CD4-positive, alpha-beta T cell treated with Interleukin-12 subunit alpha and Interleukin-12 subunit beta, for 1 hour (primary cell): Measurements from ENCODE around the gene MAML3.

Experiments
- DNase-seq: peaks from one replicate; pipeline ENCODE4 v3.0.0-alpha.2; 2020

Gene MAML3

DNA sequence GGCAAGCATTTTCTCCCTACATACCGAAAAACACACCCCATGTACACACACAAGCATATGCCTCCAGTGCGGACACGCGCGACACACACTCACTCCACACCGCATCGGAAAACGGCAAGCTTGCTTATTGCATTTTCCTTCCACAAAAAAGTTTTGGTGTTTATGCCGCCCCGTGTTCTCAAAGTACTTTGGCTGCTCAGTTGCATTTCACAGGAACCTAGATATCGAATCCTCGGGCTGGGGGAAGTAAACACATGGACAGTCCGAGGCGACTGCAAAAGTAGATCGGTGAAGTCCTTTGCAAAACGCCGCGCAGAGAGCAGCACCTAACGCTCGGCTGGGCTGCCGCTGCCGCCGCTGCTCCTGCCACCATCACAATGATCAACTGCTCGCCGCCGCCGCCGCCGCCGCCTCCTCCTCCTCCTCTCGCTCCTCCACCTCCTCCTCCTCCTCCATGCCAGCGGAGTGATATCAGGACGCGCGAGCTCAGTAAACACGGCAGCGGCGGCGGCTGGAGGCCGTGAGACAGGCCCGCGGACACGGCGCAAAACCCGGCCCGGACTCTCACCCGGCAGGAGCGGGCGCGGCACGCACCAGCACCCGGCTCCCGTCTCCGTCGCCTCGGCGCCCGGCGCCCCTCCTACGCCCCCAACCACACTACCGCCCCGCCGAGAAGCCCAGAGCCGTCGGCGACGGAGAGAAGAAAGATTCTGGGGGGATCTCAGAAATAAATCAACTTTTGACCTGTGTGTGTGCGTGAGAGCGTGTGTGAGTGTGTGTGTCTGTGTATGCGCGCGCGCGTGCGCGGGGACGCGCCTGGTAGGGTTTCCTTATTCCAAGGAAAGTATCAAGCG is at the start of gene MAML3:
MAML3 (minus strand) TSS at position 467 of the 854 bp plus-strand sequence. CDS start 857 bp downstream, outside the sequence.
- peak; percentile 87 for DNase-seq

DNA sequence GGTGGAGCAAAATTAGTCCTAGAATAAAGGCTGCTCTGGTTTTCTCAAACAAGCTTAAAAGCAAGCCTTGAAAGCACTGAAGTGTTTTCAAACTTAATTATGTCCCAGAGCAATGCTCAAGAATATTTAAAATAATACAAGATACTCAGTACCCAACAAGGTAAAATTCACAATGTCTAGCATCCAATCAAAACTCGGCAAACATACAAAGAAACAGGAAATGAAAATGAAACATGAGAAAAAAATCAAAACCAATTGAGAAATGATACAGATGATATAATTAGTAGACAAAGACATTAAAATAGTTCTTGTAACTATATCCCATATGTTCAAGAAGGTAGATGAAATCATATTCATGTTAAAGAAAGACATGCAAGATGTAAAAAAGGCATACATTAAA is 45.0 kb upstream of the MAML3 start:
- no peak for DNase-seq

DNA sequence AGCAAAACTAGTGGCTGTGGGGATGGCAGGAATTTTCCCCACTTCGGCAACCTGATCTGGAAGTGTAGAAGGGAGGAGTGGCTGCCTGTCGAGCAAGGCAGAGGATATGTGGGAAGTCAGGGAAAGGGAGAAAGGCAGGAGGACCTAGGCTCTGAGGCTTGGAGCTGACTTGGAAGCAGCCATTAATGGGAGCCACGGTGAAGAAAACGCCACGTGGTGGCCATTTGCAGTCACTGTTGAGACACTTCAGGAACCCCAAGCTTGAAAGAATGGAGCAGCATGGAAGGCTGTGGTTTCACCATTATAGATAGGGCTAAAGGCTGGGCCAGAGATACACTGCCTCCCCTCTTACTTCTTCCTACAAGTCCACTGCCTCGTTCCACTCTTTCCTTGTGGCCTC is 41.8 kb upstream of the MAML3 start:
- DNase-seq: no peak

DNA sequence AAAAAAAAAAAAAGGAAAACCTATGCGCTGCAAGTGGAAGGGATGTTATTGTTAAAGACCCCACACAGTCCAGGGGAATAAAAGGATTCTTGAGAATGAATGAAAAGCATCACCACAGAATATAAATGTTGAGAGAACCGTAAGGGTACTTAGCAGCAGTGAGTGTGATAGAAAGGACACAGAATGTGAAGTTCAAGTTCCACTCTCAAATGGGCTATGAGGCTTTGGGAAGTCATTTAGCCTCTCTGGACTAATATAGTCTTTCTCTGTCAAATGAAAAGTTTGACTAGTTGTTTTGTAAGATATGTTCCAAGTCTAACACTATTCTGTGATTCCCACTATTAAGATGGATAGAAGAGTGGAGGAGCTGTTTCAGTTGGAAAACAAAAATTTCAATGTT is 35.8 kb upstream of the MAML3 start:
- DNase-seq: no peak

DNA sequence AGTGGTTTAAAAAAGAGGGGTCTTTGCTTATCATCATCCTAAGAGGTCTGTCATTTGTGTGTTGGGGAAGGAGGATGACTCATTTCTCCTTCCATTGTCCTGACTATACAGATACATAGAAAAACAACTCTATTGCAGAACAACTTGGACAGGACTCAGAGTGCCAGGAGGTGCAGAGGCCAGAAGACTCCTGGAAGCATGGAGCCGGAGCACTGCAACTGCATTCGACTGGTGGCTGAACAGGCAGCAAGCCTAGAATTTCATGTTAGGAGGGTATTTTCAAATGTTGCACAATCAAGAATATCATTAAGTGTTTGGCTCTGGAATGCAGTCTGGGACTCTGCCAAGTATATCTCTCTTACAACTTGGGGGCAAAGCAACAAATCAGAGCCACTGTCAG is 35.0 kb upstream of the MAML3 start:
- DNase-seq: no peak

DNA sequence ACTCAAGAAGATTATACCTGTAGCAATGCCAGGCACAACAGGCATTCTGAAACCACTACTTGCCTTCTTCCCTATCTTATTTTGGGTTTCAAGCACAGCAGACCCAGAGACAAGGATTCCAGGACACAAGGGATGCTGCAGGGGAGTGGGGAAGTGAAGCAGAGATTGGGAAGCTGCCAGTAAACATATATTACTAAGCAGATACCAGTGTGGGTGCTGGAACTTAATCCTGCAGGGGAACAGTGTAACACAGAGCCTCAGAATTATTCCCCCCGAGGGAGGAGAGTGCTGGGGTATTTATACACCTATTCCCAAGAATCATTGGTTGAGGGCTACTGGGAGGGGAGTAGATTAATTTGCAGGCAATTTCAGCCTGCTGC is 33.3 kb upstream of the MAML3 start:
- no peak for DNase-seq

DNA sequence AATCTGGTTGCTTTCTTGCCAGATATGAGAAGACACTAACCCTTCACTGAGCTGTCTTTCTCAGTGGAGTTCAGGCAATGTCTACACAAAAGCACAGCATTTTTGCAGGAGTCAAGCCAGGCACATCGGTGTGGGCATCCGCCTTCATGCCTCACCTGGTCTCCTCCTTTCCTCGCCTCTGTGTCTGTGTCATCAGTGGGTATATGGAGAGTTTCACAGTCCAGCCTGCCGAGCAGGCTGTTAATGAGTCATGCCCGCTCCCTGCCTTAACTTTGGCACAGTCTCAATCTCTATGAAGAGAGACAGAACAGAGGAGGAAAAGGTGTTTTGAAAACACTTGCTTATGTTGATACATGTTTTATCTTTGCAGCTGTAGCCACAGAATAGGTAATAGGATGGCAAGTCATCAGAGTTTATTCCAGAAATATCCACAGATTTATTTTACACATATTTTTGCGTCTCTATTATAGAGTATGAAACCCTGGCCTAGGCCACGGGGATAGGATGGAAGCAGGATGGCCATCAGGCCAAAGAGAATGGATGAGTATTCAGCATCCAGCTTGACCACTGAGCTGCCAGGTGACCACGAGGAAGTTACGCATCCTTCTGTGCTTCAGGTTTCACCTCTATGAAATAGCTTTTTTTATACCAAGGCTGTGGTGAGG is 32.8 kb upstream of the MAML3 start:
- DNase-seq: no peak

DNA sequence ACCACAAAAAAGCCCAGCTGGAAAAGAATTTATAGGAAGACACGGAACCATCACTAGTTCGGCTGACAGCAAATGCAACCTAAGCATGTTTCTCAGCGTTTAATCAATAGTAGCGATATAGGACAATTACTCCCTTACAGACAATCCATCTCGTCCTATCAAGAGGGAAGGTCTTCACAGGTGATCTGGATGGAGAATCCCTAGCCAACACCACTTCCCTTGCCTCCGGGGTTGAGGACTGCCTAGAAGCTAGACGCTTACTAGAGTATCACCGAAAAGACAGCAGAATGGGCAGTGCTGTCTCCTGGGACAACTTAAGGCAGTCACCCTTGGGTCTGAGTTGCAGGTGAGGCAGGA is 32.1 kb upstream of the MAML3 start:
- no peak for DNase-seq

DNA sequence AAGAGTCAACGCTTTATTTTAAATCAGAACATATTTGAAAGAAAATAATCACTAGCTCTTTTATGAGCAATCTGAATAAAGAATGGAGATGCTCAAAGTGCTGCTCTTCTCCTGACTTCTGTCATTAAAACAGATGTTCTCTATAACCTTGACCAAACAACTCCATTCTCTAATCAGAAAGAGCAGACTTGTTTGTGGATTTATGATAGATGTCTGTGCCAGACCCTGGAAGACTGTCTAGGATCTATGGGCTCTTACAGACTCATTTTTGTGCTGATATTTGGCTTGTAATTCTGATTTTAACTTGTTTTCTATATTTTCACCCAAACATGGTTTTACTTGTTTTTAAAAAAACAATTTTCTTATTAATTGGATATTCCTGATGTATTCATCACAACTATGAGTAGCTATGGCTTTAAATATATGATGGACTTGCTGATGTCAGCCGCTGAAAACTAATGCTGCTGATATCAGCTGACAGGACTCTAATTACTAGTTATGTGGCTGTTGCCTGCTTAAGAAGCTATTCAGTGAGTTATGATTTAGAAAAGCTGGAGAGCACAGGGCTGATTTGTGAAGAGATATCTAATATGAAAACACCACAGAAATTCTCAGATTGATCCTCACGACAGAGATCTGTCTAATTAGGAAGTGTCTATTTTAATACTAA is 31.6 kb upstream of the MAML3 start:
- DNase-seq: no peak

DNA sequence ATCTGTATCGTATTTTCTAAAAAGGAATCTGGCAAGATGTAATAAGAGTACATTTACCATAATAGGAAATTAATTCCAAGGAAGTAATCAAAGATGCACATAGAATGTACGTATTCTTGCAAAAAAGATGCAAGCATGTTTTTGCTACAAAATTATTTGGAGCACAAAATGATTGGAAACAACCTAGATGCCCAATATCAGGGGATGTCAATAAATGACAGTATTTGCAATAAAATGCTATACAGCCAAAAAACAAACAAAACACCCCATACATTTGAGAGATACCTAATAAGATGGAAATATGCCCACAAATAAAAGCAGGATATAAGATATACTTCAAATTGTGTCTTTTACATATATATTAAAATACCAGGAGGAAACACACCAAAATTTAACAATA is 29.3 kb upstream of the MAML3 start:
- DNase-seq: no peak

DNA sequence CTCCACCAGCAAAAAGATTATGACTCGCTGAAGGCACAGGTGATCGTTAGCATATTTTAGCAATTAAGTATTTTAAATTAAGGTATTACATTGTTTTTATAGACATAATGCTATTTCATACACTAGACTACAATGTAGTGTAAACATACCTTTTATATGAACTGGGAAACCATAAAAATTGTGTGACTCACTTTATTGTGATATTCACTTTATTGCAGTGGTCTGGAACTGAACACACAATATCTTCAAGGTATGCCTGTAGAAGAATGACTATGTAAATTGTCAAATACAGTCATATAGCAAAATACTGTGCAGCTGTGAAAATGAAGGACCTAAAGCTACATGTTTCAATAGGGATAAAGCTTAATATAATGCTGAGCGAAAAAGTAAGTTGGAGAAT is 26.6 kb upstream of the MAML3 start:
- no peak for DNase-seq

DNA sequence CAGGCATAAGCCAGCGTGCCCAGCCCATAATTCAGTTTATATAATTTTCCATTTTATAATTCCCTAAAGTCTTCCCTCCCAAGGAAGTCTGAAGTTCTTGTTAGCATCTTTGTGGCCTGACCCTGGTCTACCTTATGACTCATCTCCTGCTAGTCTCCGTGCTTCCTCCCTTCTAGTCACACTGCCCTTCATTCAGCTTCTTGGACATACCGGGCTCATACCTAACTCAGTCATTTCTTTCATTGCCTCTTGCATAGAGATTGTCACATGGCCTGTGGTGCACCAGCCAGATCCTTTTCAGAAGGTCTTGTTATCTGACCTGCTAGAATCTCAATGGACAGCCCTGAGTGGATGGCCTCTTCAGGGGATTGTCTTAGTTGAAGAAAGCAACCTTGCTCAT is 22.8 kb upstream of the MAML3 start:
- no peak for DNase-seq

DNA sequence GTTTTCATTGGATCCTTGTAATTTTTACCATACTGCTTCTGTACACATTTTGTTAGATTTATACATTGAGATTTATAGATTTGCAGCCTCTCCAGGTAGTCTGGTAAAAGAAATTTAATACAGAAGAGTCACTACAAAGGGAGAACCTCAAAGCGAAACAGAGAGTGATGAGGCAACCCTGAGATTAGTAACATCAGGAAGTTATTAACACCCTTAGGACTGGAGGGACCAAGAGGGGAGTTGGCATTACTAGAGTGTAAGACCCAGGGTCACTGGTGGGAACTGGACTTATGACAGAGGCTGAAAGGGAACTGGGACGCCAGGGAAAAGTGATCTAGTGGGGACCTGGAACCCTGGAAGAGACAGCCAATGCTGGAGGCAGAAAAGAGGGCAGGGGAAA is 20.6 kb upstream of the MAML3 start:
- no peak for DNase-seq

DNA sequence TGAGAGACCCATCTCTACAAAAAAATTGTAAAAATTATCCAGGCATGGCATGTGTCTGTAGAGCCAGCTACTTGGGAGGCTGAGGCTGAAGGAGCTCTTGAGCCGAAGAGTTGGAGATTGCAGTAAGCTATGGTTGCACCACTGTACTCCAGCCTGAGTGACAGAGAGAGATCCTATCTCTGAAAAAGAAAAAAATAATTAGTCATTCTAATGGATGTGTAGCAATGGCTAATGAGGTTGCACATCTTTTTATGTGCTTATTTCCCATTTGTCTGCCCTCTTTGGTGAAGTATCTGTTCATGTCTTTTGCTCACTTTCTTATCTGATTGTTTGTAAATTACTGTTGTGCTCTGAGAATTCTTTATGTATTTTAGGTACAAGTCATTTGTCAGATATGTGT is 19.0 kb upstream of the MAML3 start:
- DNase-seq: no peak

DNA sequence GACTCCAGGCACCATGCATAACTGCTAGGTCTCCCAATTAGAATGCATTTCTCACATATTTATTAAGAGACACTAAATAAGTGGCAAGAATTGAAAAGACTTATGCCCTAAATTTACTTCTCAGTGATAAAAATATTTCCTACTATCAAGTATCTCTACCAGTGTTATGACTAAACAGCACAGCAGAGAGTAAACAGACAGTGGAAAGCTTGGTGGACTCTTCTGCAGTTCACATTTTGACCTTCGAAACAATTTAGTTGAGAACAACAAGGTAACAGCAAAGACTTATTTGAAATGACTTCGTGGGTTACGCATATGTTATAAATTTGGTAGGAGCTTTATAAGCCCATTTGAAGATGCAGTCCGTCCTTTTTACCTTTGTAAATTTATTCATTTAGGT is 16.3 kb upstream of the MAML3 start:
- no peak for DNase-seq

DNA sequence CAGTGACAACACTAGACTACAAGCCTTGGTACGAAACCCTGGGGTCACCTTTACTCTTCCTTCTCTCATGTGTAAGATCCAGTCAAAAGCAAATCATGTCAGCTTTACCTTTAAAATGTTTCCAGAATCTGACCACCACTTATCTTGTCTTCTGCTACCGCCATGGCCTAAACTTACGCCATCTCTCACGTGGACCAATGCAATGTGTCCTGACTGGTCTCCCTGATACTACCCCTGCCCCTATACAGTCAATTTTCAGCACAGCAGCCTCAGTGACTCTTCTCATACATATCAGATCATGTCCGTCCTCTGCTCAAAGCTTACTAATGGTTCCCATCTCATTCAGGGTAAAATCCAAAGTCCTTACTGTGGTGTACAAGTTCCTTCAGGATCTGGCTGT is 15.0 kb upstream of the MAML3 start:
- DNase-seq: no peak

DNA sequence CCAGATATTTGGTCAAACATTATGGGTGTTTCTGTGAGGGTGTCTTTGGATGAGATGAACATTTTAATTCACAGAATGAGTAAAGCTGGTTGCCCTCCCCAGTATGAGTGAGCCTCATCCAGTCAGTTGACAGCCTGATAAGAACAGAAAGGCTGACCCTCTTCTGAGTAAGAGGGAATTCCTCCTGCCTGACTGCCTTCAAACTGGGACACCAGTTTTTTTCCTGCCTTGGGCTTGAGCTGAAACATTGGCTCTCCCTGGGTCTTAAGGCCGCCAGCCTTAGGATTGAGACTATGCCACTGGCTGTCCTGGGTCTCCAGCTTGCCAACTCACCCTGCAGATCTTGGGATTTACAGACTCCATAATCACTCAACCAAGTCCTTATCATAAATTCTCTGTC is 14.5 kb upstream of the MAML3 start:
- no peak for DNase-seq

DNA sequence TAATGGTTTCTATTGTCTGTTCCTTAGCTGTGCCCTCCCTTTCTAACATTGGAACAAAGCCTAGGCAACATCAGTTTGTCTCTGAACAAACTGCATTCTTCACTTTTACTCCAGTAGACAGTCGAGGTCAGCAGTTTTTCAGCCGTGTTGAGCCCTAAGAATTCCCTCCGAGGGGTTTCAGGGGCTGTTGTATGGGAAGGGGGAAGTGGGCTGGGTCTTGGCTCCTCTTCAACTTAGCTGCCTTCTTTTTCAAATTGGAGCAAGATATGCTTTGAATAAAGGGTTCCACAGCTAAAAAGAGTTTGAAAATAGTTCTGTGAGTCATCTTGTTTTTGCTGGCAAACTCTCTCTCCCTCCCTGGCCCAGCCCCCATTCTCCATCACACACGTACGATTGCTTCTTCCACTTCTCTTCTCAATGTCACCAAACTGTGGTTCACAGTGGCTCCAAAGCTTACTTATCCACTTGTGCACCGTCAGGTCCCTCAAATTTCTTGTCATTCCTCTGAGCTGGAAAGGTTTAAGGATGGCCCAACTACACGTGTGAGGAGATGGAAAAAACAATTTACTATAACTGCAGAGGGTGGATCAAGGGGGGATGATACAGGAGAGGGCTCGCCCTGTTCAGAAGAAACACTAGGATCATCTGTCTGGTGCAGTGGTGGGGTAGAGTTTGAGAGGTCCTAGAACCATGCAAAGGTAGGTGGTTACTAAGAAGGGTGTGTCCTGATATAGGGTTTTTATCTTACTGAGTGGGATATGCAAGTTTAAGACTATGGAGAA is 9.2 kb upstream of the MAML3 start:
- DNase-seq: no peak

DNA sequence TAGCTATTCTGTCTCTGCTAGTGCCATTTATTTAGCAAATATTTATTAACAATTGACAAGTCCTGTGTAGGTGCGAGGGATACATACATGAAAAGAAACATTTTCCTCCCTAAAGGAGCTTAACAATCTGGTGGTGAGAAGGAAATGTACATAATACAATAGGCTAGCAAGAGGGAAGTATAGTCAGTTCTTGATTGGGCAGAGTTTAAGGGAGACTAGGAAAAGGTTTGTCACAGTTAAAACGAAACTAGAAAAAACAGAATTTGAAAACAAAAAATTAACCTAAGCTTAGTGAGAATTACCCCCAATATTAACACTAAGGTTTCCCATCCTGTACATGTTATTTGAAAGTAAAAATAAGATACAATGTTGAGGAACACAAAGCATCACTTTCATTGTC is 8.6 kb upstream of the MAML3 start:
- no peak for DNase-seq

DNA sequence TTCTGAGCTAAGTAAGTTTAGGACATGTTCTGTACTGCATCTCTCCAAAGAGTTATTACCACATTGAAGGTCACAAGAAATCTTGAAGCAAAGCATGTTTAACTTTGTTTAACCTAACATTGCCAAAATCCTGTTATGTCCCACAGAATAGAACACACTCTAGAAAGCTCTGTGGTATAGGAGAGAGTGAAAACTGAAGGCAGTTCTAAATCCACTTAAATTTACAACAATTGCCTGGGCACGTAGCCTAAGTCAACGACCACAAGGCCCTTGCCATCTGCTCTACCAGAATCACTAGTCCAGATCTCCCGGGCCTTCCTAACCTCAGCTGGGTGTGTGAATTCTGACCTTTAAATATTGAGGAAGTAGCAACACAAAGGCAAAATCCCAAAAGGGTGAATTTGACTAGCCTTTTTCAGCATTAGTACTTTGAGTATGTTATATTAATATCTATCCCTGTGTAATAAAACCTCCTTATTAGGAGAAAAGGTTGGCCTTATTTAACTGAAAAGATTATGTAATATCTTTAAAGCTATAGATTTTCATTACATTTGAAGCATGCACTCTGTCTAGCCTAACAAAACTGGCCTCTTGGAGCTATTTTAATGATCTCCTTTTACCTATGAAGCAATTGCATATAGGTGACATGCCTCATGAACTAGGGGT is 4.5 kb upstream of the MAML3 start:
- DNase-seq: no peak

DNA sequence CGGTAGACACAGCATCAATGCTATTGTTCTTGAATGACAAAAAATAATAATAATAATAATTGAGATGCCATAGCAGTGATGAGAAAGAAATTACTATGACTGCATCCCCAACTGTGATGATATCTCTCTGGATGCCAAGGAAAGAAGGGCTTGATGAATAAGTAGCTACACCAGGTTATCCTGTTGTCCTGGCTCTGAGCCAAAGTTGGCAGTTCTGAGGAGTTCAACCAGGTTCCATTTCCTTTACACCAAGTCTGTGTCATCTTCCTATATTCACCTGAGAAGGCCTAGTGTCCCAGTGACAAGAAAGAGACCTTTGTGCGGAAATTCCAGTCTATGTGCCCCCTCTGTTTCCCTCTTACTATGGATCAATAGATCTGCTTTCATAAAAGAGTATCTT is 3.4 kb upstream of the MAML3 start:
- no peak for DNase-seq

DNA sequence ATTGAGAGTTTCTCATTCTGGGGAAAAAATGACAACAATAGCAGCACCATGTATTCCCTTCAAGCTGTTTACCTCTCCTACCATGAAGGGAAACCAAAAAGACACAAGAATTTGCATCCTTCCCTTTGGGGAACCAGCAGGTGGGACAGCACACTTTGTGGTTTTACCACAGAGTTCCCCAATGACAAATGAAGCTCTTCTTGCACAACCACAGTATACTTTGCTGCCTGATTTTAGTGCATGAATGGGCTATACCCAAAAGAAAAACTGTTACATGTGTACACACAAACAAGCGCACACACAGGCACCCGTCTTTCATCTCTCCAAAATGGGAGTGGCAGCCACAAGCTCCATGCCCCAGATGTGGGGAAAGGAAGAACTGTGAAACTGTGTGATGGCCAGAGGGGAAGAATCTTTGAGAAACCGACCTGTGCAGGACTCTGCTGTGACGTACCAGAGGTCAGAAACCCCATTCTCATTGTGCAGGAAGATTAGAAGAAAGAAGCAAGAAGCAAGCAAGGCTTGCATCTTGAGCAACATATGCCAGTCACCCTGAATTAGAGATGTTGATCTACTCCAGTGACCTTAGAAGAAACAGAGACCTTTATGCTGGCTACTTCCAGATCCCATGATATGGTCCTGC is 2.7 kb upstream of the MAML3 start:
- peak; percentile 12 for DNase-seq

DNA sequence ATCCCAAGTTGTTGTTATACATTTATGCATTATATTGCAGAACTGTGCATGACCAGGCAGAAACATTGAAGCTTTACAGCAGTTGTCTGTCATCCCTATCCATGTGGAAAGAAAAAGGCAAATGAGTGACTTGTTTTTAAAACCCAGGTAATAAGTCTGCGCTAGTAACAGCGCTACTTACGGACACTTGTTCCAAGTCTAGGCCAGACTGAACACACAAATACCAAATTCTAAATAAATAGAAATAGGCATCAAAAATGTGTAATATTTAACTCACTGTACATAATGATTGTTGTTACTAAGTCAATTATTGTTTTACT is 548 bp upstream of the MAML3 start:
- DNase-seq: no peak
